Measurements from ENCODE around the gene RTL10.

Gene RTL10

DNA sequence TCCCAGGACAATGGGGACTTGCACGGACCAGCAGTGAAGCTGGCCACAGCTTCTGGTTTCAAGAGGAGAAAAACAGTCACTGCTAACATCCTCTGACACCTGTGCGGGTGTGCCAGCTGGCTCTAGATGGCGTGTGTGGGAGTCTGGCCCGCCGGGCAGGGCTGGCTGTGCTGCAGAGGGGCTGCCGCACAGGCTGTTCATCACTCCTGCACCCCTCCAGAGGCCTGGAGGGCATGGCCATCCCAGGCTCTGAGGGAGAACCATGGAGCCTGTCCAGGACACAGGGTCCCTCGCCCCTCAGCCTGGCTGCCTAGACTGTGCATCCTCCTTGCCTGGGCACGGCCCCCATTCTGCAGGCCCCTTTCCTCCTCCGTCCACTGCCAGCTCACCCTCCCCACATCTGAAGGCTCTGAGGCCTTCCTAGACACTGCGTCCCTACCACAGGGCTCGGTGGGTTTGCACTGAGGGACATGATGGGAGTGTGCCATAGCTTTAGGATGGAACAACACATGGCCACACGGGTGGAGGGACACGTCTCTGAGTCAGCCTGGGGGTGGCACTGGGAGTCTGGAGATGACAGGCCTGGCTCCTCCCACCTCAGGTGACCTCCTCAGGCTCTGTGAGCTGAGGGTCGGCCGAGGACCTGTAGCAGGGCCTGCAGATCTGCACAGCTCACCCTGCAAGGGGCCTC lies 42.1 kb upstream of the RTL10 start:
- no peak overlapping the region for H3K4me3 ChIP-seq (ENCODE audit: low read depth, low read length)
- no peak for DNase-seq (ENCODE audit: low read depth)
- TF ChIP-seq POLR2A (IDR thresholded peaks at IDR 0.05; ENCODE audit: extremely low read depth, insufficient read length) (no peak), MYC (IDR thresholded peaks at IDR 0.05; ENCODE audit: low read depth, low read length) (no peak), CTCF (IDR thresholded peaks at IDR 0.05; ENCODE audit: low read depth, low read length) (no peak)
- TF ChIP-seq, protein P1, sequence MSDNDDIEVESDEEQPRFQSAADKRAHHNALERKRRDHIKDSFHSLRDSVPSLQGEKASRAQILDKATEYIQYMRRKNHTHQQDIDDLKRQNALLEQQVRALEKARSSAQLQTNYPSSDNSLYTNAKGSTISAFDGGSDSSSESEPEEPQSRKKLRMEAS (IDR thresholded peaks at IDR 0.05; ENCODE audit: low read depth, low read length) = no peak

DNA sequence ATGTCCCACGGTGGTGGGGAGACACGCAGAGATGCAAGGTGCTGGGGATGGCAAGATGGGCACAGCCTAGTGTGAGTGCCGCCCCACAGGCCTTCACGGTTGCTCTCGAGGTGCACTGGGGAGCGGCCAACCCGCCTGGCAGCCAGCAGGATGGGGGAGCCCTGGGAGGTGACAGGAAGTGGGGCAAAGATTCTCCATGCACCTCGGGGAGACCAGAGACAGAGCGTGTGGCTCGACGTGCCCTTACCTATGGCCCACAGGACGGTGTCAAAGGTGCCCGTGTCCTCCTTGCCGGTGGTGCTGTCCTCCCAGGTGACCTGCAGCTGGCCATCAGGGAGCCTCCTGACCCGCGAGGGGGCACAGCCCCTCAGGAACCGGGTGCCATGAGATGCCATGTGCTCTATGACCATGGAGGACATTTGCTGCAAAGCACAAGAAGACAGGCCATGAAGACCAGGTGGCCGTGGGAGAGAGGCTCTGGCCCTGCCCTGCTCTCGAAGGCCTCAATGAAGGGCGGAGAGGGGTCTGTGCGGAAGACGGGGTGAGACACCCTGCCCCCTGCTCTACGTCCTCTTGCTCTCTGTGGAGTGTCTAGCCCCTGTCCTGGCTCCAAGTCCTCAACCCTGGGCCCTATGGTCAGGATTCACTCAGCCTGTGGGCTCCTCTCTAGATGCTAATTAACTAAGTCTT lies 40.6 kb upstream of the RTL10 start:
- TF ChIP-seq POLR2A (IDR thresholded peaks at IDR 0.05; ENCODE audit: extremely low read depth, insufficient read length) = no peak
- TF ChIP-seq, protein P1 (IDR thresholded peaks at IDR 0.05; ENCODE audit: low read depth, low read length) = 0 out of 2 replicates have a peak, but pooled peaks have one; percentile 6
- no peak overlapping the region for H3K4me3 ChIP-seq (ENCODE audit: low read depth, low read length)

DNA sequence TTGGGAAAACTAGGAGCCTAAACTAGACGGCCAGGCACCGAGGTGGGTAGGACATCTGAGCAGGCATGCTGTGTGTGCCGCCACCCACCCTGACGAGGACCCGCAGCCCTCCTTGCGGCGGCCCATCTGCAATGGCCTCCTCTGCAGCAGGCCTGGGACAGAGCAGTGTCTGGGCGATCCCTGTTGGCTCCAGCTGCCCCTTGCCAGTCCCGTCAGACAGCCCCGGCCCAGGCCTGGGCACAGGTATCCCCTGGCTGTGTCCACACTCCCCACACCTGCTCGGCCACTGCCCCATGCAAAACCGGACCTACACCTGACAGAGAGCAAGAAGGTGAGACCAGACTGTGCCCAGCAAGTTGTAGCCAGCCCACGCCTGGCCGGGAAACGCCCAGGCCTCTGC lies 38.7 kb upstream of the RTL10 start:
- DNase-seq (ENCODE audit: low read depth) = no peak
- H3K4me3 ChIP-seq (ENCODE audit: low read depth, low read length) = no peak overlapping the region
- no peak for TF ChIP-seq MYC (IDR thresholded peaks at IDR 0.05; ENCODE audit: low read depth, low read length)
- TF ChIP-seq POLR2A (IDR thresholded peaks at IDR 0.05; ENCODE audit: extremely low read depth, insufficient read length) = no peak
- TF ChIP-seq, protein P1 (IDR thresholded peaks at IDR 0.05; ENCODE audit: low read depth, low read length) = no peak
- no peak for TF ChIP-seq CTCF (IDR thresholded peaks at IDR 0.05; ENCODE audit: low read depth, low read length)

More for the DNA sequence above, 40.6 kb upstream of the RTL10 start:
- no peak for DNase-seq (ENCODE audit: low read depth)

GRCh38 chr22:19892925-19893324 lies 38.3 kb upstream of the RTL10 start:
- TF ChIP-seq CTCF (IDR thresholded peaks at IDR 0.05; ENCODE audit: low read depth, low read length) = no peak
- no peak for TF ChIP-seq MYC (IDR thresholded peaks at IDR 0.05; ENCODE audit: low read depth, low read length)
- TF ChIP-seq, protein P1 (IDR thresholded peaks at IDR 0.05; ENCODE audit: low read depth, low read length) = no peak
- TF ChIP-seq POLR2A (IDR thresholded peaks at IDR 0.05; ENCODE audit: extremely low read depth, insufficient read length) = no peak

DNA sequence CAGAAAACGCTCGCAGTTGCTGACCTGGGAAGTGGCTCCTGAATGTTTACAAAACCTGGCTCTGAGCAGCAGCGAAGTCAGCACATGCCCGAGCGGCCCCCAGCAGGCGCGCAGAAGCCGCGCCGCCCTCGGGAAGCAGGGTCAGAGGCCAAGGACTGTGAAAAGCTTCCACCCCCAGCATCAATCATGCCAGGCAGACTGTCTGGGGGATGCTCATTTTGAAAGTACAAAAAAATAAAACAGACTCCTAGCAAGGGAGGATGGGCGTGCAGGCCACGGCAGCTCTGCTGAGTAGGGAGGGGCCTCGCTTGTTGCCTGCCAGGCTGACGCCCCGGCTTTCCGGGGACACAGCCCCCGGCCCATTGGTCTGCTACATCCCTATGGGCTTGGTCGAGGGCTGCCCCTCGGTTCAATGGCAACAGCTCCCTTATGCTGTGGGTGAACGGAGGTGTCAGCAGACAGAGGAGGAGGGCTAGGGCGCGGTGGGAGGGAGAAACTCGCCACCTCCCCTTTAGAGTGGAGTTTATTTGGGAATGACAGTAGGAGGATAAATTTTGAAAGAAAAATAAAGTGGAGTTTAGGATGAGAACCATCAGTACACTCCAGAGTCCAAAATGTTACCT lies 37.7 kb upstream of the RTL10 start:
- no peak overlapping the region for H3K4me3 ChIP-seq (ENCODE audit: low read depth, low read length)
- TF ChIP-seq CTCF (IDR thresholded peaks at IDR 0.05; ENCODE audit: low read depth, low read length) (no peak), MYC (IDR thresholded peaks at IDR 0.05; ENCODE audit: low read depth, low read length) (no peak), POLR2A (IDR thresholded peaks at IDR 0.05; ENCODE audit: extremely low read depth, insufficient read length) (no peak)
- TF ChIP-seq, protein P1 (IDR thresholded peaks at IDR 0.05; ENCODE audit: low read depth, low read length) = no peak
- DNase-seq (ENCODE audit: low read depth) = peak; percentile 52

More at GRCh38 chr22:19892925-19893324, 38.3 kb upstream of the RTL10 start:
- no peak for DNase-seq (ENCODE audit: low read depth)
- H3K4me3 ChIP-seq (ENCODE audit: low read depth, low read length) = no peak overlapping the region

Data from NB4 (cell line).